HG02610 (cell line): ENCODE measurements around the gene MUSTN1.

Experiments used
- ATAC-seq: cut with Tn5 transposase; IDR thresholded peaks from one replicate; pipeline ENCODE4 v1.9.1; 2021; ENCODE audit warnings: mild to moderate bottlenecking, moderate library complexity; ENCODE audit not compliant: unreplicated experiment

Gene MUSTN1

GRCh38 chr3:52854013-52854412 is 19.2 kb upstream of the MUSTN1 start:
- no peak for ATAC-seq

- no peak for ATAC-seq
Measured at GRCh38 chr3:52852419-52852818, 17.6 kb upstream of the MUSTN1 start.

GRCh38 chr3:52851348-52851747 is 16.5 kb upstream of the MUSTN1 start:
- no peak for ATAC-seq

DNA sequence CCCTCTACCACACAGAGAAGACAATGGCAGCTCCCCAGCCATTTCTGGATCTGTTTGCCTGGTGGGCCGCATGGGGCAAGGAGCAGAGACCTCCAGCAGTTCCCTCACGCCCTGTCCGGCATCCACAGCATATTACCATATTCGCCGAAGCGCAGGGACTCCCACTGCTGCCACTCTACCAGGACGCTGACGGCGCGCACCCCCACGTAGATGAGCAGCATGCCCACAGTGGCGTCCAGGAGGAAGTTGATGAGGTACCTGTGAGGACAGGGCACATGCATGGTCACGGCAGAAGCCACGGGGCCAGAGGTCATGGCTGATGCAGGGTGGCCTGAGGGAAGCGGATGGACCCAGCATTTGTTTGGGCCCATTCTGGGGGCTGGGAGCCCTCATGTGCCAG is 14.8 kb upstream of the MUSTN1 start:
- ATAC-seq = no peak

GRCh38 chr3:52848617-52849016 is 13.8 kb upstream of the MUSTN1 start:
- ATAC-seq = no peak

- no peak for ATAC-seq
Measured at GRCh38 chr3:52847726-52848125, 12.9 kb upstream of the MUSTN1 start.

- no peak for ATAC-seq
Measured at GRCh38 chr3:52847241-52847640, 12.4 kb upstream of the MUSTN1 start.

DNA sequence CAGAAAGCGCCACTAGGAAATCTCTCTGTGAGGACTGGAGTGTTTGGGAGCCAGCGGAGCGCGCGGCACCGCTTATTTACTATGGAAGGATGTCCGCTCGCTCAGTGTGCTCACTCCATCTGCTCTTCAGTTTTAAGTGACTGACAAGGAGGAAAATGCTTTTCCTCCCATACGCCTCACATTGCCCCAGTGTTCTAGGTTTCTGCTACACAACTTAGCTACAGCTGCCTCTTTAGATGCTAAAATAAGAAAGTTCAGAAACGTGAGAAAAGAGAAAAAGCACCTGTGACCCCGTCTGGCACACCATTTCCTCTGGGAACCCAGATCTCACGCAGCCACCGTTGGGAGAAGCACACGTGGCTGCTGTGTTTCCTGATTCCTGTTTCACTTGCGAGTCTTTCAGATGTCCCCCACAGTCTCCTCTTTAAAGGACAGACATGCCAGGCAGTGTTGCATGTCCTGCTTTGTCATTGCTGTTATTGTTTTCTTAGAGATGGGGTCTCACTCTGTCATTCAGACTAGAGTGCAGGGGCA is 11.7 kb upstream of the MUSTN1 start:
- no peak for ATAC-seq

DNA sequence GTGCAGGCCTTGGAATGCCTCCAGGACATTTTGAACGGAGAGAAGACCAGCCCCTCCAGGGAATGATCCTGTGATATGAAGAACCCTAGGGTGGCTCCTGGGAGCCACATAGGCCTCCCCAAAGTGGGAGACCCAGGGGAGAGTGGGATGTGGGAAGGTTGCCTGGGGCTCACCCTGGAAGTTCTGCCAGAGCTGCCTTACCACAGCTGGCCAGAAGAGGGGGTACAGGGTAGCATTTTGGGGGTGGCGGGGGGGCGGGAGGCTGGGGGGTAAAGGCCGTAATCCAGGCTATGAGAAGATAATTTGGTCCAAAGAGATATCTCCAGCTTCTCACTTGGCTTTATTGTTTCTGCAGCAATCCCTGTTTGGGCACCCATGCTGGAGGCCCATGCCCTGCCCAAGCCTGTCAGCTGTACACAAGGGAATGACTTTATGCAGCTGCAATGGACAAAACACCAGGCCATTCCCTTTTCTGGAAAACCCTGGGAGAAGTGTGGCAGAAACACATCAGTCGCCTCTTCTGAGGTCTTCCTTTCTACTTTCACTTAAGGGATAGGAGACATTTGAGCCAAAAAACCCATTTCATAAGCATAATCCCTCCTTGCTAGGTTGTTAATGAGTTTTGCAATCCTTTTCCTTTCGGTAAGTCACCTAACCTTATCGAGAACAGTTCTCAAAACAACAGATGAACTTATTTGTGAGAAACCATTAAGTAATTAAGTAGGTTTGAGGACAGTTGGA is 11.0 kb upstream of the MUSTN1 start:
- no peak for ATAC-seq

- no peak for ATAC-seq
Measured at GRCh38 chr3:52845157-52845556, 10.3 kb upstream of the MUSTN1 start.

DNA sequence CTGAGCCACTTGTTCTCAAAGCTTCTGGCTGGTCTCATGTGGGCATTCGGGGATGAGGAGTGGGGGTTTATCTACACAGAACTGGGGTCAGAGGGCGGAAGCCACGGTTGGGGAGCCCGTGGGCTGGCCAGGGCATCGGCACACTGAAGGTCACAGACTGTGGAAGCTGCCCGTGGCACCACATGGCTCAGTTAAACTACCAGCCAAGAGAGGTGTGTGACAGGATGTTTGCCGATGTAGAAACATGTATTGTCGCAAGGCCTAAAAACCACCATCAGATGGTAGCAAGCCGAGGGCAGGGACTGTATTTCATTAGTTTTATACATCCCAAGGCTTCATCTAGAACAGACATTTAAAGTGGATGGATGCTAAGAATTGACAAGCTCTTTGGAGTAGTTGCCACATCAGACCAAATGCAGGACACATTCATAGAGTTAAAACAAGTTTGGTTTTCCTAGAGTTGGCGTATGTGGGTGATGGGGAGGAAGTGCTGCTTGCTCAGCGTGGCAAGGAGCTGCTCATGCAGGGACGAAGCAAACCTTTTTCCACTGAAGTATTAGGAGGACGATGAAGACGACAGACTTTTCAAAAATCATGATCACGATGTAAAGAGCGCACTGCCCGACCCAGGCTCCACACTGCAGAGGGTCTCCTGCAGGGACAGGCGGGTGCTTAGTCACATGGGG is 9.6 kb upstream of the MUSTN1 start:
- ATAC-seq = no peak

DNA sequence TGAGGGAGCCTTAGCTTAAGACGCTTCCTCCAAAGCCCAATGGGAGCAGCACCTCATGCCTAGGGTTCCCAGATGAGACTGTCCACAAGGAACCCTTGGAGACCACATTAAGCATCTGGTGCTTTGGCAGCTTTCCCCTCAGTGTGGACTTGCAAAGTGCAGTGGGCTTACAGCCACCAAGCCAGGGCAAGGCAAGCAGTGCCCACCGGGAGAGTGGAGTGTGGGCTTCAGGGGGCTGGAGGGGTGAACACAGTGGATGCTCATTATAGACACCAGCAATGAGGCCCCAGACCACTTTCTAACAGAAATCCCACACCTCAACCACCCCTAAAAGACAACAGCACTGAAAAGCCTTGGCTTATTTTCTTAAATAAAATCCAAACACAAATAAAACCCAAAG is 9.1 kb upstream of the MUSTN1 start:
- ATAC-seq = no peak

GRCh38 chr3:52843108-52843865 is 8.5 kb upstream of the MUSTN1 start:
- ATAC-seq = no peak

DNA sequence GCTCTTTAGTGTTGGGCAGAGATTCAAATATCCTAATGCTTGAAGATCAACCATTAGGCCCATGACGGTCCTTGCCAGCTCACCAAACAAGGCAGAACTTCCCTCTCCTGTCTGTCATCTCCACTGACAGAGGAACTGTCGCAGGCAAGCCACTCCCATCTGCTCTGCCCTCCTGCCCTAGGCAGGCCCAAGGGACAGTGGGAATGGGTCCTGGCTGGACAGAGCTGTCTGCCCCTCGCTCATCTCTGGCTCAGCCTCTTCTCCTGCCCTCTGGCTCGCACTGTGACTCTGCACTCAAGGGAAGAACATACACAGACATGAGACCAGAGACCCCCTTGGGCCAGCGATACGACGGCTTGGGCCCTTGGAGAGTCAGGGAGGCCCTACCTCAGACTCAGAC is 7.6 kb upstream of the MUSTN1 start:
- ATAC-seq = no peak

- ATAC-seq = no peak
Measured at GRCh38 chr3:52841981-52842340, 7.1 kb upstream of the MUSTN1 start.

- peak; percentile 60 for ATAC-seq
Measured at GRCh38 chr3:52841211-52841980, 6.6 kb upstream of the MUSTN1 start.

DNA sequence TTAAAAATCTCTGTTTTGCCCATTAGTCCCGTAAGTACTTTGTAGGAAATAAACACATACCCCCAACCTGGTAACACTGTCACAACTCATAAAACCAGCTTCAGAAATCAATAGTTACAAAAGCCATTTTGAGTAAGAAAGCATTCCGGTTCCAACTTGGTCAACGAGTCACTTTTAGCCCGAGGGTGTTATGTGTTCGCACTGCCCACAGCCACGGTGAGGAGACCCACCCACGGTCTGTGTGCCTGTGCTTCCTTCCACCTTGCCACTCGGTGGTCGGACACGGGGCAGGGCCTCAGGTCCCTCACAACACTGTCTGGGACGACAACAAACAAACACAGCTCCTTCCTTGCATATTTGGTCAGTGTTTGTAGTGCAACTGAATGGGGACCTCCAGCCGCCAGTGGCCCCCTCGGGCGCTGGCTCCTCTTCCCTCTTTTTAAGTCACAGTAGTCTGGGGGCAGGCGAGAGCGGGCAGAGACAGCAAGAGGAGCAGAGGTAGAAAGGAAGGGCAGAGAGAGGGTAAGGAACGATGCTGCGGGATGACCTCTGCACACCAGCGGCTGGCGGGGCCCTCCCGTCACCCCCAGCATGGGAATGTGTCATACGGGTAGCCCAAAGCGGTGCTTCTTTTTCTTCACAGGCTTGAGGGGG is 5.2 kb upstream of the MUSTN1 start:
- ATAC-seq = no peak

DNA sequence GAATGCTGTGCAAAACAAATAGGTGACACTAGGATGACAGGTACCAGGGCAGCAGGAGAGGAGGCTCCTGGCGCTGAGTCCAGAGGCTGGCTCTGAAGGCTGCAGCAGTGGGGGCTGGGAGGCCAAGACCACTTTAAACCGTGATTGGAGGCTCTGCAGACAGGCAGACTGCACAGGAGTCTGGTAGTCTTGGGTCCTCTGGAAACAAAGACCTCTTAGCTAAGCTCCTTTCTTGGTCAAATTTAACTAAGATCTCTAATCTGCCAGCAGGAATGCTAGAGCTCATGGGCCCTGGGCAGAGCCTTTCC is 4.4 kb upstream of the MUSTN1 start:
- ATAC-seq = no peak

DNA sequence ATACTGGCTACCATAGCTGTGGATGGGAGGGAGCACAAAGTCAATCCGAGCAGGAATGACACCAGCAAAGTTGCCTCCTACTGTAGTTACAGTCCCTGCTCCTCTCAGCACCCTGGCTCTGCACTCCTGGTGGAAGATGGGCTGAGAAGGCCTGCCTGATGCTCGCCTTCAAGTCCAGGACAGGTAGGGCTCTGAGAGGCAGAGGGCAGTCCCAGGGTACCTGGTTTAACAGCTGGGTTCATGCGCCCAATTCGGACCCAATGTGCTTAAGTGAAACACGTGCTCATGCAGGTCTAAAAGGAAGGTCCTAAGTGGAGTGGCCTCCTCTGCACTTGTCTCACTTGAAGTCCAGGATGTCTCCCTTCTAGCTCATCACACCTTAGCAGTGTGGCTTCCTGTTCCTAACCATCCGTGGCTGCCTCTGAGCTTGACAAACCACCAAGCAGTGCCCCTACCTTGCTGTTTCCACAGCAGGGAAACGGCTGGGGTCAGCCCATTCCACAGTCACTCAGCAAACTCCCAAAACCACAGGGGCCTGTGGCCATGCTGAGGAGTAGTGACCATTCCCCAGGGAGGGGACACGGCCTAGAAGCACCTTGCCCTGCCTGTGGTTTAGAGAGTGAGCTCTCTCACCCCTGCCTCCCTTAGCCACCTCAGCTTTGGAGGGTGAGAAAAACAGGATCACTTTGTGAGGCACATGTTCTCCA is 3.9 kb upstream of the MUSTN1 start:
- no peak for ATAC-seq

- no peak for ATAC-seq
Measured at GRCh38 chr3:52836986-52837385, 2.2 kb upstream of the MUSTN1 start.
